AG09319 (cell line): ENCODE data around the gene BEST4.

ENCODE experiments used
- DNase-seq: peaks from one replicate; pipeline ENCODE4 v3.0.0-alpha.2; 2010; ENCODE audit warnings: low read depth; ENCODE audit errors: extremely low read depth
- CTCF ChIP-seq: IDR thresholded peaks from 2 replicates; pipeline ENCODE4 v1.5.1; 2011; ENCODE audit warnings: low read depth, mild to moderate bottlenecking, inconsistent platforms, low read length, moderate library complexity

BEST4 gene

GRCh38 chr1:44805311-44806024 is 17.5 kb upstream of the BEST4 start:
- TF ChIP-seq CTCF: no peak
- no peak for DNase-seq

GRCh38 chr1:44803312-44804095 is 15.5 kb upstream of the BEST4 start:
- DNase-seq: no peak
- TF ChIP-seq CTCF: no peak

GRCh38 chr1:44803062-44803311 is 15.0 kb upstream of the BEST4 start:
- TF ChIP-seq CTCF: no peak
- DNase-seq: no peak

- DNase-seq: no peak
- TF ChIP-seq CTCF: no peak
Measured at GRCh38 chr1:44802306-44803061, 14.5 kb upstream of the BEST4 start.

GRCh38 chr1:44801491-44802305 is 13.7 kb upstream of the BEST4 start:
- no peak for TF ChIP-seq CTCF
- DNase-seq: no peak

- DNase-seq: peak; percentile 97
- TF ChIP-seq CTCF: peak; percentile 93
Measured at GRCh38 chr1:44799770-44800584, 12.0 kb upstream of the BEST4 start, which contains the start of gene PLK3. PLK3 (plus strand) TSS chr1:44800377; CDS start chr1:44800464, 87 bp downstream.
